NK-92 (cell line): ENCODE data around the gene ZNF235.
"Not testable (repeated sequence)": the region's sequence is repeated elsewhere in the genome, so short reads cannot be mapped to it uniquely, and the experiment has no call there.

Experiments
- DNase-seq: peaks from one replicate; lab custom pipeline; 2025; ENCODE audit not compliant: unreplicated experiment; lab: John Stamatoyannopoulos, UW

ZNF235 gene

DNA sequence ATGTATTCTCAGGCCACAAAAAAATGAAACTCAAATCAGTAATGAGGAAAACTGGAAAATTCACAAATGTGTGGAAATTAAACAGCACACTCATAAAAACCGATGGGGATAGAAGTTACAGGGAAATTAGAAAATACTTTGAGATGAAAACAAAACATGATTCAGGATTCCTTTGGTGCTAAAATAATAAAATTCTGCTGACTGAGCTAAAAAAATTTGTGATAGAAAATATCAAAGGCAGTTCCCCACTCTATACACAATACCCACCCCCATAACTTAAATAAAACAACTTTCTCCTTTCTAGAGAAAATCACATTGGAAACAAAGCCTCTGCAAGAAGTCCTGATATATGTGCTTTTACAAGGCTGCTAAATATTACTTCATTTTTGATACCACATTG, 46.7 kb downstream of the ZNF235 start:
- DNase-seq, result no peak

DNA sequence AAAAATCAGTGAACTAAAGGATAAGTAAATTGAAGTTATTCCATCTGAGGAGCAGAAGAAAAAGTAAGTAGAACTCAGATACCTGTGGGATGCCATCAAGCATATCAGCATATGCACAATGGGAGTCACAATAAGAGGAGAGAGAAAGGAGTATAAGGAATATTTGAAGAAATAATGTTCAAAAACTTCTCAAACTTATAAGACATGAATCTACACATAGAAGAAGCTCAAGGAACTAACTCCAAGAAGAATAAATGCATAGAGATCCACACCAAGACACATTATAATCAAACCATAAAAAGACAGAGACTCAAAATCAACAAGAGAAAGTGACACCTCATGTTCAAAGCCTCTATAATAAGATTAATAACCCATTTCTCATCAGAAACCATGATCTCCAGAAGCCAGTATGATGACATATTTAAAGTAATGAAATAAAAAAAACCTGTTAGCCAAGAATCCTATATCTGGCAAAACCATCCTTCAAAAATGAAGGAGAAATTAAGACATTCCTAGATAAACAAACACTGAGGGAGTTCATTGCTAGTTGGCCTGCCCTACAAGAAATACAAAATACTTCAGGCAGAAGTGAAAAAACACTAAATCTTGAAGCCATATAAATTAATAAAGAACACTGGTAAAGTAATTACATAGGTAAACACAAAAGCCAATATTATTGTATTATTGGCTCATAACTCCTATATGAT, 49.0 kb downstream of the ZNF235 start:
- DNase-seq, result no peak

DNA sequence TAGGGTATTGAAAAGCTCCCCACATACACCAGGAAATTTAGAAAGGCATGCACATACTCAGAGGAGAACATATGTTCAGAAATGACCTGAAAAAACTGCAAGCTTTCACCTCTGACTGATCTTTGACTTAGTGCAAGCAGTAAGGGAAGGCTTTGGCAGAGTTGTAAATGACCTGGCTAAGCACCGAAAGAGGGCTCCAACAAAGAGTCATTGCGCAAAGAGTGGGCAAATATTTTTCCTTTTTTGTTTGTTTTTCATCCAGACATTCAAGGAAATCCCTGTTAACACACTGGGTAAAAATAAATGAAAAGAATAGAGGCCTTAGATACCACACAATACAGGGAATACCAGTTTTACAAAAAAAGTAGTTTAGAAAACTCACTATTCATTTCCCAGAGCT, 50.3 kb downstream of the ZNF235 start:
- DNase-seq, result no peak

GRCh38 chr19:44253392-44253791, 51.4 kb downstream of the ZNF235 start:
- DNase-seq, result not testable (repeated sequence)

- DNase-seq, result not testable (repeated sequence)
These were observed 52.5 kb downstream of the ZNF235 start for GRCh38 chr19:44252332-44252731.

DNA sequence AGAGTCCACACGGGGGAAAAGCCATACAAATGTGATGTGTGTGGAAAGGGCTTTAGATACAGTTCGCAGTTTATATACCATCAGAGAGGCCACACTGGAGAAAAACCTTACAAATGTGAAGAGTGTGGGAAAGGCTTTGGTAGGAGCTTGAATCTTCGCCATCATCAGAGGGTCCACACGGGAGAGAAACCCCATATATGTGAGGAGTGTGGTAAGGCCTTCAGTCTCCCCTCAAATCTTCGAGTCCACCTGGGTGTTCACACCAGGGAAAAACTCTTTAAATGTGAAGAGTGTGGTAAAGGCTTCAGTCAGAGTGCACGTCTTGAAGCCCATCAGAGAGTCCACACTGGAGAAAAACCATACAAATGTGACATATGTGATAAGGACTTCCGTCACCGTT, 68.4 kb downstream of the ZNF235 start:
- no peak for DNase-seq
